NCI-H345 treated with DMSO at 0.1 percent for 48 hours (cell line): ENCODE data around the gene GHRH.

Experiments used
- DNase-seq: peaks from one replicate; lab custom pipeline; 2025; ENCODE audit not compliant: unreplicated experiment; lab: John Stamatoyannopoulos, UW

The GHRH gene

DNA sequence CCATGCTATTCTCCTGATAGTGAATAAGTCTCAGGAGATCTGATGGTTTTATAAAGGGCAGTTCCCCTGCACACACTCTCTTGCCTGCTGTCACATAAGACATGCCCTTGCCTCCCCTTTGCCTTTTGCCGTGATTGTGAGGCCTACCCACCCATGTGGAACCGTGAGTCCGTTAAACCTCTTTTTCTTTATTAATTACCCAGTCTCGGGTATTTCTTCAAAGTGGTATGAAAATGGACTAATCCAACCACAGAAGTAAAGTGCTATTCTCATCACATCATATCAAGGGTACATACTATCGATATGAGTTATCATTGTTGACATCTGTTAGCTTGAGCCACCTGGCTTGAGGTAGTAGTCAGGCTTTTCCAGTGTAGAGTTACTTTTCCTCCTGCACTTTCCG is 30.1 kb upstream of the GHRH start:
- no peak for DNase-seq

DNA sequence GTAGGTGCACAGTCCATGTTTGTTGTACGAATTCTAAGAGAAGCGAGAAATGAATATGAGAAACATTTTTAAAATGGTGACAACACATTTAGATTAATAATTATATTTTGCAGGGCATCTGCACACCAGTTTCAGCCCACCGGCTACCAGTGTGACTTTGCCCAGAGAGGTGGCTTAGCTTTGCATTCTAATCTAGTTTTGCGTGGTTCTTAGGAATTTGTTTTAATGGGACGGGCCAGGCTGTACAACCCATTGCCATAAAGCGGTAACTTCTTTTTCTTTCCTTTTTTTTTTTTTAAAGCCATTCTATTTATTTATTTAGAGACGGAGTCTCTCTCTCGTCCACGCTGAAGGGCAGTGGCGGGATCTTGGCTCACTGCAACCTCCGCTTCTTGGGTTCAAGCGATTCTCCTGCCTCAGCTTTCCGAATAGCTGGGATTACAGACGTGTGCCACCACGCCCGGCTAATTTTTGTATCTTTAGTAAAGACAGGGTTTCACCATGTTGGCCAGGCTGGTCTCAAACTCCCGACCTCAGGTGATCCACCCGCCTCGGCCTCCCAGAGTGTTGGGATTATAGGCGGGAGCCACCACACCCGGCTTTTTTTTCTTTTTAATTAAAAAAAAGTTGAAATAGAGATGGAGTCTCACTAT is 28.7 kb upstream of the GHRH start:
- no peak for DNase-seq

DNA sequence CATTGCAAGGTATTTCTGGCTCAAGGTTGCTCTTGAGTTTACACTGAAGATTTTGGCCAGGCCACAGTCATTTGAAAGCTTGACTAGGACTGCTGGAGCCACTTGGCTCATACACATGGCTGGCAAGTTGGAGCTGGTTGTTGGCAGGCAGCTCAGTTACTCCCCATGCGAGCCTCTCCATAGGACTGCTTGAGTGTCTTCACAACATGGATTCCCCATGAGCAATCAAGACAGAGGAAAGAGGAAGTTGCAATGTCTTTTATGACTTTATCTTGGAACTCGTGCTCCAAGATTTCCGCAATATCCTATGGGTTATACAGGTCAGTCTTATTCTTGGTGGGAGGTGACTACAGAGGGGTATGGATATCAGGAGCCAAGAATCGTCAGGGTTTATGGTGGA is 26.5 kb upstream of the GHRH start:
- DNase-seq: no peak

DNA sequence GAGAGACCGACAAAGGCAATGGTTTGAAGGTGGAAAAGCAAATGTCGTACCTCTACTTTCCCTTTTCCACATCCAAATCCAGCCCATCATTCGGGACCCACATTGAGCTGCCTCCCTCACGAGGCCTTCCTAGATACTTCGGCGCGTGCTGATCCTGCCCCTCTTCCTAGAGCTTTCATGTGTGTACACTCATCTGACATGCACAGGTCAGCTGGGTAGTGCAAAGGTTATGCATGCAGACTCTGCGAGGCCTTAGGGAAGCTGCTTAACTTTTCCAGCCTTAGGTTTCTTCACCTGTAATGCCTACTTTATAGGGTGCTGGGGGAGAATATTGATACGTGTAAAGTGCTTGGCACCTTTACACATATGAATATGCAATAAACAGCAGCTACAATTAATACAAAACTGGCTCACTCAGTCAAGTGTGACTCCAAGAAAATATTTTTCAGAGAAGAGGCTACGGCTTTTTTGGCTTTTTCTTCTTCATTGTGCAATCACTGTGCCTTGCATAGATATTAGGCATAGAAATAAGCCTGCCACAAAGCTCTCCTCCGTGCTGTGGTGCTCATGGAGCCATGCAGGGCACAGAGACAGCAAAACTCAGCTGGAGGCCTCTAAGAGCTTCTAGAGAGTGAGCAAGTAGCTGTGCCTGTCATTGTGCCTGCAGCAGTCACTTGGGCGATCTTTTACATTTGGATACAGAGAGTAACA is 24.2 kb upstream of the GHRH start:
- peak; percentile 92 for DNase-seq

DNA sequence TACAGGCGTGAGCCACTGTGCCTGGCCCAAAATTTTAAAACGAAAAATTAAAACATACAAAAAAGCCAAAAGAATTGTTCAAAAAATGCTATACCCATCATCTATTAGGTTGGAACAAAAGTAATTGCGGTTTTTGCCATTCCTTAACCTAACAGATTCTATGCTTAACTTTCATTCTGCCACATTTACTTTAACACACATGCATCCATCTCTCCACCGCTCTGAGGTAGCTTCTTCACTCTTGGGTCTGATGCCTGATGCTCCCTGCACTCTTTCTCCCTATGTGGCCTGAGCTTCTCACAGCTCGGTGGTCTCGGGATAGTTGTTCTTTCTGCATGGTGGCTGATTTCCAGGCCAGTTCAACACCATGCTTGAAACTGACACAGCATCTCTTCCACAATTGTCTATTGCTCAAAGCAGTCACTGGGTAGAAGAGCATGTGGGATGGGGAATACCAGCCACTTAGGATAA is 23.1 kb upstream of the GHRH start:
- no peak for DNase-seq

DNA sequence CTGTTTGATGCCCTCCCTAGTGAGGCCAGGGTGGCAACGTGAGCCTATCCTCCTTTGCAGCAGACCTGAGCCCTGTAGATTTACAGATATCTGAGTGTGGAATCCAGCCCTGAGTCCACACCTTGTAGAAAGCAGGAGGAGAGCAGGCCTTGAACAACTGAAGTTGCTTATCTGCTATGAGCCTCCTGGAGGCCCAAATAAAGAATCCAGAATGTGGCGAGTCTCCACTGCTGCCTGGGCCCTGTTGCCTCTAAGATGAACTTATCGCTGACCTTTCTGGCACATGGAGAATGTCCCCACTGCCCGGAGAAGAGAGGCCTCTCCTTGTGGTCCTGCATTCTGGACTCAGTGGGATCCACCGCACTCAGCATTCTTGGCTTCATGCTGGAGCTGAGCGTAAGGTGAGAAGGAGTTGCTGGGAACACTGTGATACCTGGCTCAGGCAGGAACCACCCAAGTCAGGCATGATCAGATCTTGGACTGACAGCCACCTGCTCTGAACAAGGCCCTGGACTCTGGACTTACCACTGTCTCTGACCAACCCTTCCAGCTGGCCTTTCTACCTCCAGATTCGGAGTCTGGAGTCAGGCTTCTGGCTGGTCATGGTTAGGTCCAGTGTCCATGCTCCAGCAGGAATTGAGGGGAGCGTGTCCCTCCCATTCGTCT is 22.0 kb upstream of the GHRH start:
- DNase-seq: no peak

DNA sequence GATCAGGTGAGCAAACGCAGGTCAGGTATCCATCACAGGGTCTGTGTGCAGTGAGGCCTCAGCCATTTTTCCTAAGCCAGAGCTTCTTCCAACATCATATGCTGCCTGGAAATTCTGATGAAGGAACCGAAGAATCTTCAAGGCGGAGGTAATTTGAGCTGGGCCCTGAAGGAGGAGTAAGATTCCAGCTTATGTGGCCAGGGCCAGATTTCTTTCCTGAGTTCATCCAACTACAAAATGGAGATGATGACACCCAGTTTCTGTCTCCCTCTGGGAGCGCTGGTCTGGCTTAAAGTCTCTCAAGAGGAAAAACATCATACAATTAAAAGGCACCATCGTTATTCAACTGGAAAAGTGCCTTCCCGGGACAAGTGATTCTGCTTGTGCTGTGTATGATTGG is 20.9 kb upstream of the GHRH start:
- no peak for DNase-seq

DNA sequence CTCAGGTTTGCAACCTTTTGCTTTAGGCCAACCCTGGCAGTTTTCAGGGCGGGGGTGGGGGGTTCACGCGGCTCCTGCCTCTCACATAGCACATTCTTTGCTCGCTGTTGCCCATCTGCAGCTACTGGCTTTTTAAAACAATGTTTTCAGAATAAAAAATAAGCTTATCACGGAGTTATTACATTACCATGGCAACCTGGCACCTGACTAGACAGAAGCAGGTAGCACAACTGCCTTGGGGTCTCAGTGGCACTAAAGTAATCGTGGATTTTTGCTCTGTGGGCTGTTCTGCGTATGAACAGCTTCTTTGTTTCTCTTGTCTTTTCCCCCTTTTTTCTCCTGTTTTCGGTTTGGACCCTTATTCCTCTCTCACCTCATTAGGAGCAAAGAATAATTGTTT is 18.8 kb upstream of the GHRH start:
- DNase-seq: no peak

DNA sequence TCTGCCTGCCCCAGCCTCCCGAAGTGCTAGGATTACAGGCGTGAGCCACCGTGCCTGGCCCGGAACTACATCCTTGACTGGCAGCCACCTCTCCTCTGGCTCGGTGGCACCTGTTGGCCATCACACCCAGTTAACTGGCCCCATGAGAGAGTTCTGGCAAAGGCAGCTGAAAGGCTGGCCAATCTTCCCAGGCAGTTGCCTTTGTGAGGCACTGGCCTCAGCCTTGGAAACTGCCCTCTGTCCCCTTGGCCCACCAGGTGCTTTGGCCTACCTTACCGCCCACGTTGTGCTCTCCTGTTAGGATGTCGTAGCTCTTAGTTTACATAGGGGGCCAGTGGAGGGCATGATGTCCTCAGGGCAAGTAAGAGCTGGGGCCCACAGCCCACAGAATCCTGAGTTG is 18.2 kb upstream of the GHRH start:
- DNase-seq: no peak

DNA sequence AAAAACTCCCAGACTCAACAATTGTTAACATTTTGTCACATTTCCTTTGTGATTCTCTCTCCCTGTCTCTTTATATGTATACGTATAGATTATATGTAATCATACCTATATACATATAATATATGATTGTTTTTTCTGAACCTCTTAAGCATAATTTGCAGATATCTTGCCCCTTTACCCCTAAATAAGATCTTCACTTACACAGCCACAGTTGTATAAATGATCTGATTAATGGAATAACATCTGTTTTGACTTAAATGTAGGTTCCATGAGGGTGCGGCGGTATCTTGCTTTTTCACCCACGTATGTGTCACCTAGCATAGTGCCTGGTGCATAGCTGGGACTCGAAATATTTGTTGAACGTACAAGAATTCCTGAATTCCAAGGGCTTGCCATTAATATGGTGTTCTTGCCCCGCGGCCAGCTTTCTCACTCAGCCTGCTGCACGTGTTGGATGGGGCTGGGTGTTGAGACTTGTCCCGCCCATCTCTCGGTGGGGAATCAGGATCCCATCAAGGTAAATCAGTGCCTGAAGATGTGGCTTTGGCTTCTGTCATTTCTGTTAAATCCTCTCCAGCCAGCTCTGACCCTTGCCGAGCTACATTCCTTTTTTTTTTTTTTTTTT is 17.5 kb upstream of the GHRH start:
- DNase-seq: no peak

DNA sequence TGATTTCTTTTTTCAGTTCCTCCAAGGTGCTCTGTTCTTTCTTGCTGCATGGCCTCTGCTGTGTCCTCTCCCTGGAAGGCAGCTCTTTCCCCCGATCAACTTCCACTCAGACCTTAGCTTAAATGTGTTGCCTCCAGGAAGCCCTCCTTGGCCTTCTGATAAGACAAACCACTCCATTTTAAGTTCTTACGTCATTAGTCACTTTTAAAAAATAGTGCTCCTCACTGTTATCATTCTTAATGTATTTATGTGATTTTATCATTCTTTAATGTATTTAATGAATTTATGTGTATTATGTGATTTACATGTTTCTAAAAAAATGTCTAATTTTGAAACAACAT is 15.6 kb upstream of the GHRH start:
- no peak for DNase-seq

DNA sequence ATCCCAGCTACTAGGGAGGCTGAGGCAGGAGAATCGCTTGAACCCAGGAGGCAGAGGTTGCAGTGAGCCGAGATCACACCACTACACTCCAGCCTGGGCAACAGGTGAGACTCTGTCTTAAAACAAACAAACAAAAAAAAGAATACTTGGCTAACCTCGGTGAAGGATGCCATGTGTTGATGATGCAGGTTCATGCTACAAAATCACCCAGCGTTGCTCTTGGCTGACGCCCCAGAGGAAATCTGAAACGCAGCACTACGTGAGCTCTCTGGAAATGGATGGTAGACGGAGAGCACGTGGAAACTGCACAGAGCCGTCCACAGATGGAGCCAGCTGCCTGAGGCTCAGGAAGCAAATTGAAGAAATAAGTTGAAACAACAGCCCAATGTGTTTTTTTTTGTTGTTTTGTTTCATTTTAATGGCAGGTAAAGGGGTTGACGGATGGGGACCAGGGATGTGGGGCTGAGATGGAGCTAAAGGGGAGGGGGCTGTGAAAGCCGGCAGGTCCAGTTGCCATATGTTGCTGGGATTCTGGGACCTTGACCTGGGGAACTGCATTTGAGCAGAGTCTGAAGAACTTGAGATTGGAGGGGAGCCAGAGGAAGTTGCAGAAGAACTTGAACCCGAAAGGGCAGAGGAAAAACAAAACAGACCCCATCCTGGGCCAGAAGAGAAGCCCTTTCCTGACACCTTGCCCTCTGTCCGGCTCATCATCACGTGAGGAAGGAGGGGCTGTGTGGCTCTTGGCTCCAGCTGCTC is 15.1 kb upstream of the GHRH start:
- DNase-seq: no peak

DNA sequence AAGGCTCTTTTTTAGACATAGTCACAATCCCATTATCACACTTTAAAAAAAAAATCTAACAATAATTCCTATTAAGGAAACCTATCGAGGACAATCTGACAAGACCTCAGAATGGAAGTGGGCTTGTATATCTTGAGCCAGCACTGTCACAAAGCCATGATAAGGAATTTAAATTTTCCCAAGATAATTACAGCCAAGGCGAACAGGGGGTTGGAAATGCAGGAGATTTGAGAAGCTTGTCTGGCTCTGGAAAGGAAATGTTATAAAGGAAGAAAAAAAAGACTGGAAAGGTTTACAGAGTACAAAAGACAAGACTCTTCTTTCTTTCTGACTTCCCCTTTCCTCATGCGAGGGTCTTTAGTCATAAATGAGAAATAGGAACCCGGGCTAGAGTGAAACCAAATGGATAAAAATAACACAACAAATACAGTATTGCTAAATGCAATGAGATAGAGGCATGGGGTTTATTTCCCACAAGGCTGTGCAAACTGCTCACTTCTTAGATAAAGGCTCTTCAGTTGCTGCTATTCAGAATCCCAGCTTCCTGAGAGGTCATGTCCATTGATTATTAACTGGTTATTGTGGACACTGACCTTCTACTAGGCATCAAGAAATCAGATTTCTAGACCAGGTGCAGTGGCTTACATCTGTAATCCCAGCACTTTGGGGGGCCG is 13.4 kb upstream of the GHRH start:
- DNase-seq: no peak

DNA sequence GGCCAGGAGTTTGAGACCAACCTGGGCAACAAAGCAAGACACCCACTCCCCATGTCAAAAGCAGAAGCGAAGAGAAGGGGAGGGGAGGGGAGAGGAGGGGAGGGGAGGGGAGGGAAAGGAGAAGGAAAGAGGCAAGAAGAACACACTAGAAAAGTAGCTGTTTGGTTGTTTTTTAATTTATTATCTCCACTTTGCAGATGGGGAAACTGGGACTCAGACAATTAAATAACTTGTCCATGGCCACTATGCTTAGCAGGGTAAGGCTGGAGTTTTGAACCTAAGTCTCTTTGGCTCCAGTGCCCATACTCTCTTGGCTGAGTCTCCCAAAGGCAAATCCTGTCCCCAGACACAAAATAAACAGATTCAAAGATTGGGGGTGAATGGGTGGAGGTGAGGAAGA is 12.4 kb upstream of the GHRH start:
- DNase-seq: no peak

DNA sequence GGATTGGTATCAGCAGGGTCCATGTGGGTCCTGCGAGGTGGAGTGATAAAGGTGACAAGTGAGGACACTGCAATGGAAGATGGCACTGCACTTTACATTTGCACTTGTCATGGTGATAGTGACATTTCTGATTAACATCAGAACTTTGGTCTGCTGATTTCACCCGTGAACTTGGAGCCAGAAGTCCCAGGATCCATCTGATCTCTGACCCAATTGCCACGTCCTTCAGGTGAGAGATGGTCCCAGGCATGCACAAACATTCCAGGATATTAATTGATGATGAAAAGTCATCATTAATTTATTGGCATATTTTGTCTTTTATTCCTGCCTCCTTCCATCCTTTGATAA is 9.8 kb upstream of the GHRH start:
- no peak for DNase-seq

DNA sequence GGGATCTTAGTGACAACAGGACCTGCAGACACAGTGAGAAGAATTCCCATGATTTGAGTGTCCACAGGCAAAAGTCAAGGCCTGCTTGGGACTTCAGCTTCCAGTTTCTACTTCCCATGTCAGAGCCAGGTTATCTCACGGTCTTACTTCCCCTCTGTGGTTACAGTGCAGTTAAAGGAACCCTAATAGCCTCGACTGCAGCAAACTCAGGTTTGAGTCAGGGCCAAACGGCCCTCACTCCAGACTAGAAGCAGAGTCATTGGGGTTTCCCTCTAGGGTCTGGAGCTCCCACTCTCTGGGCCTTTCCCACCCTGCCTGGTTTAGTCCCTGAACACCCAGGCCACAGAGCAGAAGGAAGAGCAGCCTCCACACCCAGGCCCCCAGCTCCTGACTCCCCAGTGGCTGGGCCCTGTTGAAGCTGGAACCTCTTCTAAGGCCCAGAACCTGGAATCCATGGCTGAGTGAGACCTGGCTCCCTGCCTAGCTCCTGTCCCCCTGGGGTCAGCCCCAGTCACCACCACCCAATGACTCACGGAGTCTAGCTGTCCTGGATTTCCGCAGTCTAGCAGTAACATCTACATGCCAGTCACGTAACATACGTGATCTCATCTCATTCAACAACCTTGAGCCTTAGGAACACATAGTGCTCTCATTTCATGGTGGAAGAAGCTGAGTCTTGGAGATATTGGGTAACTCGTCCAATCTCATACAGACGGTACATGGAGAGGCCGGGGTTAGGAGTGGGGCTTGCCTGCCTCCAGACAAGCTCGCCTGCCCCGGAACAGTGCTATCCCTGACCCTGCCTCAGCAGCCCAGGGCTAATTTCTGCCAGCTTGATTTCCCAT is 9.2 kb upstream of the GHRH start:
- no peak for DNase-seq

DNA sequence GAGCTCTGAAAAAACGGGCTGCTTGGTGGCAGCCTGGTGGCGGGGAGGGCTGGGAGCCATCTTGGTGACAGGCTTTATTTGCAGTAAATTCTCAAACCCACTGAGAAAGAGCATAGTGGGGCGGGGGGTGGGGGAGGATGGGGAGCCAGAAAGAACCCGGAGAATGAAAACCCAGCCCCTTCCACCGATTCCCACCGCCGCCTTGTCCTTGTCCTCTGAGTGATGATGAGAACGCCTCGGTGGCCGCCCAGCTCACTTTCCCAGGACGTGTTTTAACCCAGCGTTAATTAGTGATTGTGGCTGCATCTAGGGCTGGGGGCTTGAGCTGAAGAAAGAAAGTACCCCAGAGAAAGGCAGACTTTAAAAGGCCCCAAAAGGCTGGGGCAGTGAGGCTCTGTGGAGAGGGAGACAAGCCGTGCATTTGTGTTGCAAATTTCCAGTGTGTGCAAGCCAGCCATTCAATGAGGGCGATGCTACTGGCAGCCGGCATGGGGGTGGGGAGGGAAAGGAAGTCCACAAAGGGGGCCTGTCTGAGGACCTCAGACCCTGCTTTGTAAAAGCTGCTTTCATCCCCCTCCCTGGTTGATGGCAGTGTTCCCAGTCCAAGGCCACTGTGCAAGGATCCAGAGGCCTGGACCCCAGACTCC is 6.2 kb upstream of the GHRH start:
- no peak for DNase-seq

DNA sequence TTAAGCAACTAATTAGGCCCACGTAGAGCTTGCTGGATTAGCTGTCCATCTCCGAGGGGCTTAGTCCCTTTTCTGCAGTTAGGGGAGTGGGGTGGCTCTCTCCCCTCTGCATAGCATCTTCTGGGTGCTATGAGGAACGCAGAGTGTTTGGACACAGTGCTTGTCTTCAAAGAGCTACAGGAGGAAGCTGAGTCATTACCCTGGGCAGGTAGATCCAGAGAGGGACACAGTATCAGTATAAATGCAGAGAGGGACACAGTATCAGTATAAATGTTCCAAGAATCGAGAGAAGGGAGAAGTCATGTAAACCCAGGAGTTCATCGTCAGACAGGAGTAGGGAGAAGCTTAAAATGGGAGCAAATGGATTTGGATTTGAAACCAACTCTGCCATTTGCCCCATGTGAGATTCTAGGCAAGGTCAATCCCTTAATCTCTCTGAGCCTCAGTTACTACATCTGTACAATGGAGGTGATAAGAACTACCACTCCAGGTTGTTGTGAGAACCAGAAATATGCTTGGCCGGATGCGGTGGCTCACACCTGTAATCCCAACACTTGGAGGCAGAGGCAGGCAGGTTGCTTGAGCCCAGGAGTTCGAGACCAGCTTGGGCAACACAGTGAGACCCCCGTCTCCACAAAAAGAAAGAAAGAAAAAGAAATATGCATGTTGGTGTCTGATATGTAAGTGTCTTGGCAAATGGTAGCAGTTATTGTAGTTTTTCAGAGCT is 5.5 kb upstream of the GHRH start:
- no peak for DNase-seq

DNA sequence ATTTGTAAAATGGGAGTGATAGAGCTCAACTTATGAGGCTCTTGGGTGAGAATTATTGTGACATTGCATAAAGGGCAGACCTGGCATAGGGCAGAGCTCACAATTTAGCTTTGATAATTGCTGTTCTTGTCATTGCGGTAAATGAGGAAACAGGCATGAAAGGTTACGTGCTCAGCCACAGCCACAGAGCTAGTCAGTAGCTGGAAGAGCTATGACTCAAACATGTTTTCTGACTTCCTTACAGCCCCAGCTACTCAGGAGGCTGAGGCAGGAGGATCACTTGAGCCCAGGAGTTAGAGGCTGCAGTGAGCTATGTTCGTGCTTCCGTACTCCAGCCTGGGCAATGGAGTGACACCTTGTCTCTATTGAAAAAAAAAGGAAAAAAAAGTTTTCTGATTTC is 3.5 kb upstream of the GHRH start:
- no peak for DNase-seq
